ENCODE measurements around the gene SUOX.
A peak's percentile ranks its signal among the peaks of the same experiment; 100 is the strongest.

SUOX gene

DNA sequence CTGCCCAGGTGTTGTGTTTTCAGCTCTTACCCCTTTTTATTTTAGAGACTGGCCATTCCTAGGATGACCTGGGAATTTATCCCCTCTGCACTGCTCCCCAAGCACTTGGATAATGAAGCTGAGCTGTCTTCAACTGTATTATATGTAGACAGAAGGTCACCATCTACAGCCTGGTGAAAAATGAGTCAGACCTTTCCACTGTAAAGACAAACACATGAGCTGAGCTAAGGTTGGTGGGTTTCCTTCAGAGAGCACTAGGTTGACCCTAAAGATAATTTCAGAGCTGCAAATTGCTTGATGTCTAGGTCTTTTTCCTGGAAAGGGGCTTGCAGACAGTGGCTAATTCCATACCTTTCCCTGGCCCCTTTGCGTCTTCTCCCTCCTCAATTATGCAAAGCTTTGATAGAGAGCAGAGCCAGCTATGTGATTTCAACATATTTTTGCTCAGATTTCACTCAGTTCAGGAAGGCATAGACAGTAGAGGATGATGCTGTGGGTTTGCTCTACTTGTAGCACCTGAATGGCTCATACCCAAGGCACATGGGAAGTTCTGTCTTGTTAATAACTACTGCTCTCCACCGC is 14.5 kb downstream of the SUOX start:
- Mint-ChIP-seq H3K9me3 (no peaks in the 10 kb centered on the region), H3K36me3 (ENCODE audit: insufficient read depth) (peaks cover 7% of the 10 kb centered on the region), H3K27me3 (no peaks in the 10 kb centered on the region), H3K4me1 (peaks cover 18% of the 10 kb centered on the region), H3K27ac (ENCODE audit: low read depth) (no peak overlapping the region), H3K4me3 (no peak overlapping the region)
- no peak for ATAC-seq (replicated peaks; ENCODE audit: extremely low read depth, poor library complexity, severe bottlenecking)
- DNase-seq (ENCODE audit: low spot score in 2 of 2) = no peak

DNA sequence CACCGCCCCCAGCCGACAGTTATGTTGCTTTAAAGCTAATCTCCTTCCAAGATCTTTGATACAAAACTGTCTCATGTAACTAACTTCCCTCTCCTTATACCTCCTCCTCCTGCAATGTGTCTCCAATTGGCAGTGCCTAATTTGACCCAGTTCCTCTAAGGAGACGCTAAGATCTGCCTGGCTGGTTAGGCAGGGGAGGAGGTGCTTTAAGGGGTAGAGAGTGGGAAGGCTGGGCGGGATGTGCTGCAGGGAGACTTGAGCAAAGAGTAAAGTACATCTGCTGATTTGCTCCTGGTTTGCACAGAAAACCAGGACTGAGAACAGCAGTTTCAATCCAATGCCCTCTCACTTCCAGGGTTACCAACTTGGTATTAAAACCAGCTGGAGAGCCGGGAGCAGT is 16.4 kb downstream of the SUOX start:
- DNase-seq (ENCODE audit: low spot score in 2 of 2) (no peak), ATAC-seq (replicated peaks; ENCODE audit: extremely low read depth, poor library complexity, severe bottlenecking) (no peak)
- H3K27ac Mint-ChIP-seq (ENCODE audit: low read depth) = no peak overlapping the region
- H3K9me3 Mint-ChIP-seq = no peaks in the 10 kb centered on the region
- no peaks in the 10 kb centered on the region for H3K27me3 Mint-ChIP-seq
- H3K4me3 Mint-ChIP-seq = no peak overlapping the region
- H3K4me1 Mint-ChIP-seq = peaks cover 5% of the 10 kb centered on the region
- H3K36me3 Mint-ChIP-seq (ENCODE audit: insufficient read depth) = peaks cover 5% of the 10 kb centered on the region

GRCh38 chr12:56014205-56014604 is 17.1 kb downstream of the SUOX start:
- H3K4me3 Mint-ChIP-seq = no peak overlapping the region
- H3K27me3 Mint-ChIP-seq = no peaks in the 10 kb centered on the region
- H3K4me1 Mint-ChIP-seq = no peaks in the 10 kb centered on the region
- DNase-seq (ENCODE audit: low spot score in 2 of 2) = no peak
- no peak for ATAC-seq (replicated peaks; ENCODE audit: extremely low read depth, poor library complexity, severe bottlenecking)
- peaks cover 3% of the 10 kb centered on the region for H3K36me3 Mint-ChIP-seq (ENCODE audit: insufficient read depth)
- no peaks in the 10 kb centered on the region for H3K9me3 Mint-ChIP-seq
- H3K27ac Mint-ChIP-seq (ENCODE audit: low read depth) = no peak overlapping the region

- Mint-ChIP-seq H3K4me3 (no peak overlapping the region), H3K27me3 (no peaks in the 10 kb centered on the region), H3K9me3 (no peaks in the 10 kb centered on the region), H3K36me3 (ENCODE audit: insufficient read depth) (peaks cover 2% of the 10 kb centered on the region), H3K4me1 (peaks cover 8% of the 10 kb centered on the region), H3K27ac (ENCODE audit: low read depth) (no peak overlapping the region)
- ATAC-seq (replicated peaks; ENCODE audit: extremely low read depth, poor library complexity, severe bottlenecking) (no peak), DNase-seq (ENCODE audit: low spot score in 2 of 2) (no peak)
Measured at GRCh38 chr12:56017181-56017580, 20.1 kb downstream of the SUOX start.

- Mint-ChIP-seq H3K36me3 (ENCODE audit: insufficient read depth) (peaks cover 2% of the 10 kb centered on the region), H3K27me3 (no peaks in the 10 kb centered on the region), H3K9me3 (no peaks in the 10 kb centered on the region), H3K4me3 (no peak overlapping the region), H3K4me1 (peaks cover 8% of the 10 kb centered on the region), H3K27ac (ENCODE audit: low read depth) (no peak overlapping the region)
- ATAC-seq (replicated peaks; ENCODE audit: extremely low read depth, poor library complexity, severe bottlenecking) (no peak), DNase-seq (ENCODE audit: low spot score in 2 of 2) (no peak)
Measured at GRCh38 chr12:56018356-56018755, 21.3 kb downstream of the SUOX start.

DNA sequence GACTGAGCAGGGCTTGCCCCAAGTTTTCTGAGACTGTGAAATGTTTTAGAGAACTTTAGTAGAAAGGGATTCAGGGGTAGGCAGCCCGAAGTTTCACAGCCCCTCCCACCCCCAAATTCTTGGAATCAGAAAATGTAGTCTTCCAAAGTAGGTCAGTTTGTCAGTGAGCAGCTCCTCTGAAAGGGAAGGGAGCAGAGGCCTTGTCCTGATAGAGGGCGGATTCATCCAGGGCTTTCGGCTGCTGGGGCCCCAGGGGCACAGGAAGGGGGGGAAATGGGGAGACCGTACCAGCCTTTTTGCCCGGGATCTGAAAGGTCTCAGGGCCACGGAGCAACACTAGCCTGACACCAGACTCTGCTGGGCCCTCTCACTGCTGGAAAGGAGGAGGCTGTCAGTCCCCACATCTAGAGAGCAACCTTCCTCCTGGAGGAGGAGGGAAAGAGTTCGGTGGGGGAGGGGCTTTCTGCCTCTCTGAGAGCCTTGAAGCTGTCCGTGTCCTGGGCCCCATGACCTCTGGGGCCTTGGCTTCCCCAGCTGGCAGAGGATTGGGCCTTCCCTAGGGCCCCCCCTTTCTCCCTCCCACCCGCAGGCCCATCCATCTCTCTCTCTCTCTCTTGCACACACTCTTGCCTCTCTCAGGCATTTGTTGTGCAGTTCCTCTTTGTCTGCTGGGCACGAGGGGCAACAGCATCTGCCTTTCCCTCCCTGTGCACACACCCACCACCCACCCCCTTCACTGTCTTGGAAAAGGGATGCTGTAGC is 23.5 kb downstream of the SUOX start, which contains the start of gene IKZF4:
Gene IKZF4, plus strand, starts transcription at position 621 of the 762 bp plus-strand sequence. CDS start 451 bp downstream, outside the sequence.
- Mint-ChIP-seq H3K4me3 (peak within 1 kb of the TSS; percentile 75), H3K27ac (ENCODE audit: low read depth) (peak within 1 kb of the TSS; percentile 52), H3K36me3 (ENCODE audit: insufficient read depth) (peaks cover 1% of the 10 kb centered on the region), H3K9me3 (no peaks in the 10 kb centered on the region), H3K27me3 (no peaks in the 10 kb centered on the region), H3K4me1 (peaks cover 8% of the 10 kb centered on the region)
- no peak for ATAC-seq (replicated peaks; ENCODE audit: extremely low read depth, poor library complexity, severe bottlenecking)
- DNase-seq (ENCODE audit: low spot score in 2 of 2) = no peak

DNA sequence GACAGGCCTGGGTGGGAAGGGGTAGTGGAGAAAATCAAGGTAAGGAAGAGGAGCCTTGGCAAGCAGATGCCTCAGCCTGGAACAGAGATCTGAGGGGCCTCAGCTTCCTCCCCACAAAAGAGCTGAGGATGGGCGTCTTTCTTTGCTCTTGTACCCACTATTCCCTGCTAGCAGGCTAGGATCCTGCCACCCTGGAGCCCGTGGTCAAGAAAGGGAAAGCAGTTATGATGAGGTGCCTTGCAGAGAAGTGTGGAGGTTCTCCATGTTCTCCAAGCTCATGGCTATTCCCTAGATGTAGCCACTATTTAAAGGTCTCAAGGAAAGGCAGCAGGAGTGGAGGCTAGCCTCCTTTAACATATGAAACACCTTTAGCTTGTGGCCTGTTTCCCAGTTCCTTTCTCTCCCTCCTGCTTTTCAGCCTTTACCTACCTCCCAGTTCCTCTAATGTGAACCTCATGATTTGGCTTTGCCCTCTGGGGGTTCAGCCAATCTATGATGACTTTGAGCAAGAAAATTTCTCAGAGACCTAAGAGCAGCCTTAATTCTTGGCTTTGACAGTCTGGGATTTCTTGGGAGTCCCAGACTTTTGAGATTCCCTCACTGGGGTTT is 24.9 kb downstream of the SUOX start:
- Mint-ChIP-seq H3K27ac (ENCODE audit: low read depth) (no peak overlapping the region), H3K9me3 (no peaks in the 10 kb centered on the region), H3K36me3 (ENCODE audit: insufficient read depth) (peaks cover 1% of the 10 kb centered on the region), H3K4me1 (peaks cover 8% of the 10 kb centered on the region), H3K27me3 (no peaks in the 10 kb centered on the region), H3K4me3 (no peak overlapping the region)
- DNase-seq (ENCODE audit: low spot score in 2 of 2) (no peak), ATAC-seq (replicated peaks; ENCODE audit: extremely low read depth, poor library complexity, severe bottlenecking) (no peak)

DNA sequence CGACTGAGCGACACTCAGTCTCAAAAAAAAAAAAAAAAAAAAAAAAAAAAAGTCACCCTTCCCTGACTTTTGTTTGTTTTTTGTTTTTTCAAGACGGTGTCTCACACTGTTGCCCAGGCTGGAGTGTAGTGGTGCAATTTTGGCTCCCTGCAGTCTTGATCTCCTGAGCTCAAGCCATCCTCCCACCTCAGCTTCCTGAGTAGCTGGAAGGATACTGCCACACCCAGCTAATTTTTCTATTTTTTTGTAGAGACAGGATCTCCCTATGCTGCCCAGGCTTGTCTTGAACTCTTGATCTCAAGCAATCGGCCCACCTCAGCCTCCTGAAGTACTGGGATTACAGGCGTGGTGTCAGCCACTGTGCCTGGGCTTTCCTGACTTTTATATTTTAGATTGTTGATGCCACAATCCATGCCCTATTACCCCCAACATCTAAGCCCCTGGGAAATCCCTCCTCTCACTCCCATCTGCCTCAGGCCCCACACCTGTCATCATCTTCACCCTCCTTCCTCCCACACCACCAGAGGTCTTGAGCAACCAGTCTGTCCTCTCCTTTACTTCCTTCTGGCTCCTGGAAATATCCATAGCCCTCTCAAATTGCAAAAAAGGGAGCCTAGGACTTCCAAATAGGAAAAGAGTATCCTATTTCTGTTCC is 31.6 kb downstream of the SUOX start:
- DNase-seq (ENCODE audit: low spot score in 2 of 2) (no peak), ATAC-seq (replicated peaks; ENCODE audit: extremely low read depth, poor library complexity, severe bottlenecking) (no peak)
- Mint-ChIP-seq H3K27me3 (no peaks in the 10 kb centered on the region), H3K36me3 (ENCODE audit: insufficient read depth) (peaks cover 13% of the 10 kb centered on the region), H3K9me3 (no peaks in the 10 kb centered on the region), H3K4me3 (no peak overlapping the region), H3K27ac (ENCODE audit: low read depth) (no peak overlapping the region), H3K4me1 (no peaks in the 10 kb centered on the region)

DNA sequence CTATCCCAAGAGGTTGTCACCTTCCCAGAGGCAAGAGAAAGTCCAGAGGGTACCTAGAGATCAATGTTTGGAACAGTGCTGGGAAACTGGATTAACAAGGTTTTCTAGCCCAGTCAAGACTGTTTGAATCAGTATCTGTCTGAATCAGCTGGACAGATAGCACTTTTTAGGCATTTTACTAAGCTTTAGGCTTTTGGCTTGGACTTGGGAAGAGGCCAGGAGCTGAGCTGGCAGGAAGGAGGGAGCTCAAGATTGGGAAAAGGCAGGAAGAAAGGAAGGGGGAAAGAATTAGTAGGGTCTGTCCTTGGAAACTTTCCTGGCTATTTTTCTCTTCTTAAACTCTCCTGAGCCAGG is 32.1 kb downstream of the SUOX start:
- Mint-ChIP-seq H3K4me1 (no peaks in the 10 kb centered on the region), H3K27me3 (no peaks in the 10 kb centered on the region), H3K36me3 (ENCODE audit: insufficient read depth) (peaks cover 13% of the 10 kb centered on the region), H3K4me3 (no peak overlapping the region), H3K9me3 (no peaks in the 10 kb centered on the region), H3K27ac (ENCODE audit: low read depth) (no peak overlapping the region)
- ATAC-seq (replicated peaks; ENCODE audit: extremely low read depth, poor library complexity, severe bottlenecking) (no peak), DNase-seq (ENCODE audit: low spot score in 2 of 2) (no peak)

DNA sequence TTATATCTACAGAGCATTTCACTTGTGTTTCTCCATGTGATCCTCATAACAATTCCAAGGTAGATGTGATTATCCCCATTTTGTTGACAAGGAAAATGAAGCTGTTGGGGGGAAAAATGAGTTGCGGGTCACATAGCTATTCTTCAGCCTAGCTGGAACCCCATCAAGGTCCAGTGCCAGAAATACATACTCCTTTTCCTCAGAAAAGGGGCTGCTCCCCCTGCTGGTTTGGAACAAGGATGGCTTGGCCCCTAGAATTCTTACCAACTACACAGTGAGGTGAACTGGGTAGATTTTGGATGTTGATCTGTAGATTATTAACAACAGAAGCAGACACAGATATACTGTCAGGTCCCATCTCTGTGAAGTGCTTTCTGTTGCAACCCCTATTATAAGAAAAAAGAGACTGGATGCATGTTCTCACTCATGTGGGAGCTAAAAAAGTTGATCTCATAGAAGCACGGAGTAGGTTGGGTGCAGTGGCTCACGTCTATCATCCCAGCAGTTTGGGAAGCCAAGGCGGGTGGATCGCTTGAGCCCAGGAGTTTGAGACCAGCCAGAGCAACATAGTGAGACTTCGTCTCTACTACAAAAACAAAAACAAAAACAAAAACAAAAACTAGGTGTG is 32.7 kb downstream of the SUOX start:
- Mint-ChIP-seq H3K4me1 (no peaks in the 10 kb centered on the region), H3K36me3 (ENCODE audit: insufficient read depth) (peaks cover 13% of the 10 kb centered on the region), H3K4me3 (no peak overlapping the region), H3K27me3 (no peaks in the 10 kb centered on the region), H3K9me3 (no peaks in the 10 kb centered on the region), H3K27ac (ENCODE audit: low read depth) (no peak overlapping the region)
- no peak for DNase-seq (ENCODE audit: low spot score in 2 of 2)
- no peak for ATAC-seq (replicated peaks; ENCODE audit: extremely low read depth, poor library complexity, severe bottlenecking)

GRCh38 chr12:56031987-56032386 is 34.9 kb downstream of the SUOX start:
- H3K27ac Mint-ChIP-seq (ENCODE audit: low read depth) = peak overlapping the region; percentile 13
- H3K27me3 Mint-ChIP-seq = no peaks in the 10 kb centered on the region
- H3K9me3 Mint-ChIP-seq = no peaks in the 10 kb centered on the region
- peaks cover 13% of the 10 kb centered on the region for H3K36me3 Mint-ChIP-seq (ENCODE audit: insufficient read depth)
- no peak for DNase-seq (ENCODE audit: low spot score in 2 of 2)
- no peak overlapping the region for H3K4me3 Mint-ChIP-seq
- H3K4me1 Mint-ChIP-seq = peaks cover 8% of the 10 kb centered on the region
- ATAC-seq (replicated peaks; ENCODE audit: extremely low read depth, poor library complexity, severe bottlenecking) = no peak

DNA sequence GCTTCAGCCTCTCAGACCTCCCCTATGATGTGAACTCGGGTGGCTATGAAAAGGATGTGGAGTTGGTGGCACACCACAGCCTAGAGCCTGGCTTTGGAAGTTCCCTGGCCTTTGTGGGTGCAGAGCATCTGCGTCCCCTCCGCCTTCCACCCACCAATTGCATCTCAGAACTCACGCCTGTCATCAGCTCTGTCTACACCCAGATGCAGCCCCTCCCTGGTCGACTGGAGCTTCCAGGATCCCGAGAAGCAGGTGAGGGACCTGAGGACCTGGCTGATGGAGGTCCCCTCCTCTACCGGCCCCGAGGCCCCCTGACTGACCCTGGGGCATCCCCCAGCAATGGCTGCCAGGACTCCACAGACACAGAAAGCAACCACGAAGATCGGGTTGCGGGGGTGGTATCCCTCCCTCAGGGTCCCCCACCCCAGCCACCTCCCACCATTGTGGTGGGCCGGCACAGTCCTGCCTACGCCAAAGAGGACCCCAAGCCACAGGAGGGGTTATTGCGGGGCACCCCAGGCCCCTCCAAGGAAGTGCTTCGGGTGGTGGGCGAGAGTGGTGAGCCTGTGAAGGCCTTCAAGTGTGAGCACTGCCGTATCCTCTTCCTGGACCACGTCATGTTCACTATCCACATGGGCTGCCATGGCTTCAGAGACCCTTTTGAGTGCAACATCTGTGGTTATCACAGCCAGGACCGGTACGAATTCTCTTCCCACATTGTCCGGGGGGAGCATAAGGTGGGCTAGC is 37.7 kb downstream of the SUOX start:
- H3K4me3 Mint-ChIP-seq = no peak overlapping the region
- peaks cover 18% of the 10 kb centered on the region for H3K4me1 Mint-ChIP-seq
- DNase-seq (ENCODE audit: low spot score in 2 of 2) (peak in 1 of 2 donors; percentile 16), ATAC-seq (replicated peaks; ENCODE audit: extremely low read depth, poor library complexity, severe bottlenecking) (peak; percentile 70)
- H3K9me3 Mint-ChIP-seq = no peaks in the 10 kb centered on the region
- peaks cover 8% of the 10 kb centered on the region for H3K36me3 Mint-ChIP-seq (ENCODE audit: insufficient read depth)
- H3K27ac Mint-ChIP-seq (ENCODE audit: low read depth) = peak overlapping the region; percentile 86
- no peaks in the 10 kb centered on the region for H3K27me3 Mint-ChIP-seq

Measured in central memory CD8-positive, alpha-beta T cell (primary cell).